DOHH2 (cell line): ENCODE data around the gene SPACA7.

Experiments
- H3F3A ChIP-seq: fragments of 200-600 bp; sonication (generic), shearing (Covaris generic); 2 replicates; pipeline ENCODE4 v1.6.0; 2016; ENCODE audit warnings: antibody characterized with exemption, mild to moderate bottlenecking; ENCODE audit not compliant: control insufficient read depth, insufficient read depth
- H3K27ac ChIP-seq: fragments of 200-600 bp; sonication (generic); 2 replicates; pipeline ENCODE4 v1.5.1; 2014; ENCODE audit warnings: low read depth, mild to moderate bottlenecking, low read length, moderate library complexity
- H3K27me3 ChIP-seq: fragments of 200-600 bp; sonication (generic); 2 replicates; pipeline ENCODE4 v1.6.1; 2014; ENCODE audit warnings: mild to moderate bottlenecking, low read length, mixed read lengths; ENCODE audit not compliant: control insufficient read depth
- H3K36me3 ChIP-seq: fragments of 200-600 bp; sonication (generic); 2 replicates; pipeline ENCODE4 v1.6.1; 2014; ENCODE audit warnings: mild to moderate bottlenecking, low read length, moderate library complexity, mixed read lengths; ENCODE audit not compliant: control insufficient read depth
- H3K4me1 ChIP-seq: fragments of 200-600 bp; sonication (generic); 2 replicates; pipeline ENCODE4 v1.6.1; 2014; ENCODE audit warnings: mild to moderate bottlenecking, low read length, mixed read lengths; ENCODE audit not compliant: control insufficient read depth
- H3K4me2 ChIP-seq: fragments of 200-600 bp; sonication (generic); 2 replicates; pipeline ENCODE4 v1.6.0; 2014; ENCODE audit warnings: mild to moderate bottlenecking, low read length, moderate library complexity
- H3K4me3 ChIP-seq: fragments of 200-600 bp; sonication (generic); 2 replicates; pipeline ENCODE4 v1.5.1; 2014; ENCODE audit warnings: mild to moderate bottlenecking, low read length, mixed read lengths
- H3K79me2 ChIP-seq: fragments of 200-600 bp; sonication (generic); 2 replicates; pipeline ENCODE4 v1.6.1; 2014; ENCODE audit warnings: mild to moderate bottlenecking, low read length, mixed read lengths; ENCODE audit not compliant: control insufficient read depth
- H3K9me2 ChIP-seq: fragments of 200-600 bp; sonication (generic); replicated peaks from 2 replicates; pipeline ENCODE4 v1.6.1; 2014; ENCODE audit warnings: mild to moderate bottlenecking, low read length, mixed read lengths; ENCODE audit not compliant: control insufficient read depth
- H3K9me3 ChIP-seq: fragments of 200-600 bp; sonication (generic); 2 replicates; pipeline ENCODE4 v1.6.1; 2014; ENCODE audit warnings: antibody characterized with exemption, low read length, mixed read lengths; ENCODE audit not compliant: control insufficient read depth, insufficient read depth
- H4K20me1 ChIP-seq: fragments of 200-600 bp; sonication (generic); 2 replicates; pipeline ENCODE4 v1.6.0; 2014; ENCODE audit warnings: low read depth, mild to moderate bottlenecking, antibody characterized with exemption, low read length, moderate library complexity; ENCODE audit not compliant: control insufficient read depth, insufficient read depth
- CTCF ChIP-seq: fragments of 200-600 bp; sonication (generic); IDR thresholded peaks from one replicate; pipeline ENCODE4 v1.5.1; 2014; ENCODE audit warnings: antibody characterized with exemption, mild to moderate bottlenecking, low read depth, low read length; ENCODE audit not compliant: poor library complexity, severe bottlenecking
- EZH2phosphoT487 ChIP-seq: fragments of 200-600 bp; sonication (generic); IDR thresholded peaks from 2 replicates; pipeline ENCODE4 v1.6.1; 2017; ENCODE audit warnings: borderline replicate concordance, mild to moderate bottlenecking, antibody characterized with exemption, low read length, moderate library complexity, mixed read lengths

The SPACA7 gene

DNA sequence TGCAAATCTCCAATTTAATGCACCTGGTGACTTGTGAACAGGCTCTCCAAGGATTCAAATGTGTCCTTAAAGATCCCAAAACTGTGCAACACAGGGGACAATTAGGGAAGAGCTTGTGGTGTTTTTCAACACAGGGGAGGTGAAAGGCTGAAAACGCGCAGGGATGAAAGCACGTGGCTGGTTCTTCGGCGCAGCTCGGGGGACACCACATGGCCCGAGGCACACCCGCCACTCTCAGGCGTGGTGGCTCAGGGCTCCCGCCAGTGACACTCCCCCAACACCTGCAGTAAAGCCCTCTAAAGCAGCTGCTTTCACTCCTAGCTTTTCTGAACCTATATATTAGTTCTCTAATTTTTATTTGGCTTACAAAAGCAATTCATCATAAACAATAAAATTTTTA, 91.9 kb downstream of the SPACA7 start:
- Histone ChIP-seq H3K9me2 (no peaks in the 10 kb centered on the region), H3K9me3 (no peaks in the 10 kb centered on the region), H3K4me1 (peaks cover 4% of the 10 kb centered on the region), H3K27ac (no peak overlapping the region), H3K36me3 (no peaks in the 10 kb centered on the region), H3K4me3 (no peak overlapping the region), H3F3A (no peaks in the 10 kb centered on the region), H4K20me1 (no peaks in the 10 kb centered on the region), H3K4me2 (no peak overlapping the region), H3K79me2 (no peaks in the 10 kb centered on the region), H3K27me3 (no peaks in the 10 kb centered on the region)
- no peak for TF ChIP-seq EZH2phosphoT487
- TF ChIP-seq CTCF = no peak

DNA sequence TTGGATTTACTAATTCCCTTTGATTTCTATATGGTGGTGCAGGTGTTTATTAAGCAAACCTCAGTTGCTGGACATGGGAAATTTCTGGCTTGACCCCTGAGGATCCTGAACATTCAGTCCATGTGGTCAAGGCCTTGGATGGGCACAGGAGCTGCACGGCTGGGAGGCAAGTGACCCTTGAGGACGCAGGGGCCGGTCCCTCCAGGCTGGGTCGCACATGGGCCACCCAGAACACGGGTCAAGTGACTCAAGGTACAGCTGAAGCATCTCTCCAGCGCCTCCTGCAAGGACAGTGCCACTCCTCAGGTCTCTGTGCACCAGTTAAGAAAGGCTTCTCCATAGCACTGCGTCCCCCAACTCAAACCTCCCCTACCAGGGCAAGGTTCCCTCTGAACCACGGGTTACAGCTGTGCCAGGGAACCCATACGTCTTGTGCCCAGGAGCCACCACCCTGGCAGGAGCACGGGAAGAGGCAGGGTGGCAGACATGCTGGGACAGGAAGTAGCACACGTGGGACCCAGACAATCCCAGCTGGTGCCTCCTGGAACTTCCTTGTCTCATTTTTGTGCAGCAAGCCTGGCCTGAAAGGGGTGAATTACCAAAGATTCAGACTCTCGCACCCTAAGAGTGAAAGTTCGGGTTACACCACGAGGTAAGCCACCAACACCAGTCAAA, 93.1 kb downstream of the SPACA7 start:
- no peak overlapping the region for H3K27ac ChIP-seq
- peaks cover 4% of the 10 kb centered on the region for H3K4me1 ChIP-seq
- H3K79me2 ChIP-seq = no peaks in the 10 kb centered on the region
- H3K4me3 ChIP-seq = no peak overlapping the region
- H3F3A ChIP-seq = no peaks in the 10 kb centered on the region
- TF ChIP-seq CTCF = no peak
- no peak for TF ChIP-seq EZH2phosphoT487
- H3K4me2 ChIP-seq = no peak overlapping the region
- no peaks in the 10 kb centered on the region for H3K27me3 ChIP-seq
- H3K9me2 ChIP-seq = no peaks in the 10 kb centered on the region
- H3K36me3 ChIP-seq = no peaks in the 10 kb centered on the region
- H3K9me3 ChIP-seq = no peaks in the 10 kb centered on the region
- no peaks in the 10 kb centered on the region for H4K20me1 ChIP-seq

- no peaks in the 10 kb centered on the region for H3K27me3 ChIP-seq
- H3K9me3 ChIP-seq = no peaks in the 10 kb centered on the region
- peaks cover 4% of the 10 kb centered on the region for H3K4me1 ChIP-seq
- no peaks in the 10 kb centered on the region for H4K20me1 ChIP-seq
- no peak overlapping the region for H3K4me3 ChIP-seq
- H3F3A ChIP-seq = no peaks in the 10 kb centered on the region
- TF ChIP-seq CTCF (no peak), EZH2phosphoT487 (no peak)
- H3K9me2 ChIP-seq = no peaks in the 10 kb centered on the region
- no peaks in the 10 kb centered on the region for H3K79me2 ChIP-seq
- no peak overlapping the region for H3K4me2 ChIP-seq
- H3K27ac ChIP-seq = no peak overlapping the region
- H3K36me3 ChIP-seq = no peaks in the 10 kb centered on the region
These were observed 97.7 kb downstream of the SPACA7 start for GRCh38 chr13:112473818-112474217.

- H3K36me3 ChIP-seq = no peaks in the 10 kb centered on the region
- H3K4me3 ChIP-seq = no peak overlapping the region
- no peaks in the 10 kb centered on the region for H3K27me3 ChIP-seq
- no peak overlapping the region for H3K27ac ChIP-seq
- no peaks in the 10 kb centered on the region for H4K20me1 ChIP-seq
- peaks cover 3% of the 10 kb centered on the region for H3K4me1 ChIP-seq
- TF ChIP-seq EZH2phosphoT487 = no peak
- TF ChIP-seq CTCF = no peak
- no peak overlapping the region for H3K4me2 ChIP-seq
- no peaks in the 10 kb centered on the region for H3K79me2 ChIP-seq
- no peaks in the 10 kb centered on the region for H3K9me2 ChIP-seq
- no peaks in the 10 kb centered on the region for H3K9me3 ChIP-seq
- H3F3A ChIP-seq = peaks cover 2% of the 10 kb centered on the region; the same call in 1 of the 2 replicates
These were observed 98.7 kb downstream of the SPACA7 start for GRCh38 chr13:112474869-112475268.
